Loucy (cell line): ENCODE data around the gene NUP58.

Experiments used
- H2AFZ ChIP-seq: fragments of 200-600 bp; sonication (generic); 2 replicates; pipeline ENCODE4 v1.6.0; 2016; ENCODE audit warnings: antibody characterized with exemption, mild to moderate bottlenecking, low read length, moderate library complexity
- H3F3A ChIP-seq: fragments of 200-600 bp; 2 replicates; pipeline ENCODE4 v1.6.0; 2016; ENCODE audit warnings: antibody characterized with exemption, low read depth, mild to moderate bottlenecking
- H3K27me3 ChIP-seq: fragments of 200-600 bp; sonication (generic); 2 replicates; pipeline ENCODE4 v1.6.1; 2014; ENCODE audit warnings: low read length, mild to moderate bottlenecking; ENCODE audit not compliant: insufficient read depth, poor library complexity, severe bottlenecking
- H3K36me3 ChIP-seq: fragments of 200-600 bp; sonication (generic); 2 replicates; pipeline ENCODE4 v1.6.1; 2016; ENCODE audit warnings: low read length; ENCODE audit not compliant: insufficient read depth
- H3K4me1 ChIP-seq: fragments of 200-600 bp; sonication (generic); 2 replicates; pipeline ENCODE4 v1.5.1; 2014; ENCODE audit warnings: low read length, mild to moderate bottlenecking; ENCODE audit not compliant: insufficient read depth, poor library complexity, severe bottlenecking
- H3K4me2 ChIP-seq: fragments of 200-600 bp; sonication (generic); 2 replicates; pipeline ENCODE4 v1.6.0; 2014; ENCODE audit warnings: antibody characterized with exemption, low read length, low read depth, mild to moderate bottlenecking; ENCODE audit not compliant: poor library complexity, severe bottlenecking
- H3K4me3 ChIP-seq: fragments of 200-600 bp; sonication (generic); 2 replicates; pipeline ENCODE4 v1.5.1; 2014; ENCODE audit warnings: low read length, mild to moderate bottlenecking, mixed read lengths; ENCODE audit not compliant: poor library complexity, severe bottlenecking
- H3K79me2 ChIP-seq: fragments of 200-600 bp; sonication (generic); 2 replicates; pipeline ENCODE4 v1.6.1; 2014; ENCODE audit warnings: low read length; ENCODE audit not compliant: insufficient read depth
- H3K9ac ChIP-seq: fragments of 200-600 bp; sonication (generic); 2 replicates; pipeline ENCODE4 v1.6.0; 2014; ENCODE audit warnings: mild to moderate bottlenecking, low read depth, low read length, moderate library complexity; ENCODE audit not compliant: poor library complexity, severe bottlenecking
- H3K9me2 ChIP-seq: fragments of 200-600 bp; sonication (generic); replicated peaks from 2 replicates; pipeline ENCODE4 v1.6.1; 2016; ENCODE audit warnings: low read depth, low read length, mixed read lengths
- H3K9me3 ChIP-seq: fragments of 200-600 bp; sonication (generic); 2 replicates; pipeline ENCODE4 v1.6.1; 2014; ENCODE audit warnings: mild to moderate bottlenecking, antibody characterized with exemption, low read length, low read depth; ENCODE audit not compliant: insufficient read depth
- H4K20me1 ChIP-seq: fragments of 200-600 bp; sonication (generic); 2 replicates; pipeline ENCODE4 v1.6.0; 2014; ENCODE audit warnings: antibody characterized with exemption, low read length, mild to moderate bottlenecking; ENCODE audit not compliant: insufficient read depth, poor library complexity, severe bottlenecking
- EZH2phosphoT487 ChIP-seq: fragments of 200-600 bp; IDR thresholded peaks from 2 replicates; pipeline ENCODE4 v1.6.1; 2018; ENCODE audit warnings: antibody characterized with exemption, mild to moderate bottlenecking, moderate library complexity, borderline replicate concordance
- TF ChIP-seq, protein P1 (sequence below): fragments of 200-600 bp; sonication (generic); conservative IDR thresholded peaks from 2 replicates; pipeline ENCODE4 v1.5.1; 2014; ENCODE audit warnings: mild to moderate bottlenecking, antibody characterized with exemption, low read length

The NUP58 gene

DNA sequence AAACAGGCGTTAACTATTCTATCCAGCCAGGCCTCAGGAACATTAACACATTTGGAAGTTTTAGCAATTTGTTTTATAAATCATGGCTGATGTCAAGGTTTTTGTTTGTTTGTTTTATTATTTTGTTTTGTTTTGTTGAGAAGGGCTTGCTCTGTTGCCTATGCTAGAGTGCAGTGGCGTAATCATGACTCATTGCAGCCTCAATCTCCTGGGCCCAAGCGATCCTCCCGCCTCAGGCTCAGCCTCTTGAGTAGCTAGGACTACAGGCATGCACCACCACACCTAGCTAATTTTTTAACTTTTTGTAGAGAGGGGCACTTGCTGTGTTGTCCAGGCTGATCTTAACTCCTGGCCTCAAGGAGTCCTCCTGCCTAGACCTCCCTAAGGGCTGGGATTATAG, 28.3 kb downstream of the NUP58 start:
- Histone ChIP-seq H3K36me3 (peaks cover 95% of the 10 kb centered on the region), H3K4me1 (no peaks in the 10 kb centered on the region), H4K20me1 (peaks cover 11% of the 10 kb centered on the region), H3K9ac (no peak overlapping the region), H3K9me3 (no peaks in the 10 kb centered on the region), H3K79me2 (0 out of 2 replicates have a peak, but pooled peaks cover 7% of the 10 kb centered on the region), H2AFZ (no peak overlapping the region), H3F3A (no peaks in the 10 kb centered on the region), H3K9me2 (no peaks in the 10 kb centered on the region), H3K4me3 (no peak overlapping the region), H3K4me2 (no peak overlapping the region), H3K27me3 (no peaks in the 10 kb centered on the region)
- TF ChIP-seq, protein P1, sequence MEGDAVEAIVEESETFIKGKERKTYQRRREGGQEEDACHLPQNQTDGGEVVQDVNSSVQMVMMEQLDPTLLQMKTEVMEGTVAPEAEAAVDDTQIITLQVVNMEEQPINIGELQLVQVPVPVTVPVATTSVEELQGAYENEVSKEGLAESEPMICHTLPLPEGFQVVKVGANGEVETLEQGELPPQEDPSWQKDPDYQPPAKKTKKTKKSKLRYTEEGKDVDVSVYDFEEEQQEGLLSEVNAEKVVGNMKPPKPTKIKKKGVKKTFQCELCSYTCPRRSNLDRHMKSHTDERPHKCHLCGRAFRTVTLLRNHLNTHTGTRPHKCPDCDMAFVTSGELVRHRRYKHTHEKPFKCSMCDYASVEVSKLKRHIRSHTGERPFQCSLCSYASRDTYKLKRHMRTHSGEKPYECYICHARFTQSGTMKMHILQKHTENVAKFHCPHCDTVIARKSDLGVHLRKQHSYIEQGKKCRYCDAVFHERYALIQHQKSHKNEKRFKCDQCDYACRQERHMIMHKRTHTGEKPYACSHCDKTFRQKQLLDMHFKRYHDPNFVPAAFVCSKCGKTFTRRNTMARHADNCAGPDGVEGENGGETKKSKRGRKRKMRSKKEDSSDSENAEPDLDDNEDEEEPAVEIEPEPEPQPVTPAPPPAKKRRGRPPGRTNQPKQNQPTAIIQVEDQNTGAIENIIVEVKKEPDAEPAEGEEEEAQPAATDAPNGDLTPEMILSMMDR, result no peak
- no peak for TF ChIP-seq EZH2phosphoT487

DNA sequence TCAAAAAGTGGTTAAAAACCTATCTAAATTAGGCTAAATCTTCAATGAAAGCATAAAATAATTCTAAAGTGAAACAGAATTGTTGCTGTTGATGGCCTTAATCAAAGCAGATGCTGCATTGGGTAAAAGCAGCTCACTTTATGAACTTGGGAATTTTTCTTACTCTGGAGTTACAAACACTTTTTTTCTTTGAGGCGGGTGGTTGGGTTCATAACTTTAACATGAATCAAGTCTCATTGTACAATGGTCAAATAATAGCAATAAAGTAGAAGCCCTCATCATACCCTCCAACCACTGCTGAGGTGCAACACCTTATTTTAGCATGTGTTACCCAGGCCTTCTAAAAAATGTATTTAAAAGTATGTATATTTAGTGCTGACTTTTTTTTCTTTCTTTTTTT, 29.1 kb downstream of the NUP58 start:
- H3K27me3 ChIP-seq, result no peaks in the 10 kb centered on the region

DNA sequence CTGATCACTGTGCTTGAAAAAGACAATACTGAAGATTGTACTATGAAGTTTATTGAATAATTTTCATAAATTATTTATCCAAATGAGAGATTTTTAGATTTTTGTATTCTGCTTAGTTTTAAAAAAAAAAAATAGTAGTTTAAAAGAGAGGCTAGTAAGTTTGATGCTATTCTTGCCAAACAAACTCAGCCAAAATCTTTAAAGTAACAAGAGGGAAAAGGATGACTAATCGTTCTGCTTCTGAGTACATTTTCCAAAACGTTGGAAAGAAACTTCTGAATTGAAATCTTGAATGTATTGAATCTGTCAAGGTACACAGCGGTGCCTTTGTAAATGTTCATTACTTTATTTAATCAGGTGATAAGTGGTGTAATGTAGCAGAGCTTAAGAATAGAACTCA, 34.4 kb downstream of the NUP58 start:
- no peak for TF ChIP-seq EZH2phosphoT487
- TF ChIP-seq, protein P1, result no peak
- H3F3A ChIP-seq, result no peaks in the 10 kb centered on the region
- peaks cover 79% of the 10 kb centered on the region for H3K36me3 ChIP-seq
- peaks cover 16% of the 10 kb centered on the region for H4K20me1 ChIP-seq
- H3K4me3 ChIP-seq, result no peak overlapping the region
- H3K9me3 ChIP-seq, result no peaks in the 10 kb centered on the region
- H3K4me1 ChIP-seq, result no peaks in the 10 kb centered on the region
- no peaks in the 10 kb centered on the region for H3K27me3 ChIP-seq
- H2AFZ ChIP-seq, result no peak overlapping the region
- no peak overlapping the region for H3K4me2 ChIP-seq
- 0 out of 2 replicates have a peak, but pooled peaks cover 7% of the 10 kb centered on the region for H3K79me2 ChIP-seq
- H3K9me2 ChIP-seq, result no peaks in the 10 kb centered on the region
- H3K9ac ChIP-seq, result no peak overlapping the region

More for the DNA sequence above, 29.1 kb downstream of the NUP58 start:
- TF ChIP-seq EZH2phosphoT487, result no peak
- TF ChIP-seq, protein P1, result no peak
- no peak overlapping the region for H2AFZ ChIP-seq
- no peaks in the 10 kb centered on the region for H3K4me1 ChIP-seq
- no peaks in the 10 kb centered on the region for H3K9me3 ChIP-seq
- H3K36me3 ChIP-seq, result peaks cover 92% of the 10 kb centered on the region
- H3K9me2 ChIP-seq, result no peaks in the 10 kb centered on the region
- no peak overlapping the region for H3K9ac ChIP-seq
- no peak overlapping the region for H3K4me2 ChIP-seq
- no peak overlapping the region for H3K4me3 ChIP-seq
- peaks cover 15% of the 10 kb centered on the region for H4K20me1 ChIP-seq
- no peaks in the 10 kb centered on the region for H3F3A ChIP-seq
- 0 out of 2 replicates have a peak, but pooled peaks cover 7% of the 10 kb centered on the region for H3K79me2 ChIP-seq
